ENCODE results near the gene FOXP2.

The FOXP2 gene

GRCh38 chr7:114723308-114723707 lies 308.7 kb downstream of the FOXP2 start:
- DNase-seq (ENCODE audit: low spot score) = no peak

GRCh38 chr7:114740095-114740494 lies 325.5 kb downstream of the FOXP2 start:
- no peak for DNase-seq (ENCODE audit: low spot score)

- no peak for DNase-seq (ENCODE audit: low spot score)
Observed at GRCh38 chr7:114740941-114741340, 326.3 kb downstream of the FOXP2 start.

GRCh38 chr7:114741911-114742310 lies 327.3 kb downstream of the FOXP2 start:
- no peak for DNase-seq (ENCODE audit: low spot score)
